Neuron (in vitro differentiated cells): ENCODE results near the gene RASAL3.
A peak's percentile ranks its signal among the peaks of the same experiment; 100 is the strongest.

Source experiments
- H2AFZ ChIP-seq: one replicate; pipeline ENCODE4 v1.6.1; 2013; ENCODE audit warnings: low read depth, mild to moderate bottlenecking, inconsistent platforms, low read length, moderate library complexity
- H3K27me3 ChIP-seq: one replicate; pipeline ENCODE4 v1.6.1; 2013; ENCODE audit warnings: low read length; ENCODE audit not compliant: insufficient read depth
- H3K36me3 ChIP-seq: one replicate; pipeline ENCODE4 v1.6.1; 2013; ENCODE audit warnings: low read length; ENCODE audit not compliant: insufficient read depth
- H3K4me1 ChIP-seq: one replicate; pipeline ENCODE4 v1.6.1; 2013; ENCODE audit warnings: low read length; ENCODE audit not compliant: insufficient read depth
- H3K4me3 ChIP-seq: 2 replicates; pipeline ENCODE4 v1.5.1; 2013; ENCODE audit warnings: mild to moderate bottlenecking, low read length, moderate library complexity
- H3K9me3 ChIP-seq: one replicate; pipeline ENCODE4 v1.6.1; 2013; ENCODE audit warnings: low read length

The RASAL3 gene

GRCh38 chr19:15466851-15467733, 2.7 kb upstream of the RASAL3 start:
- Histone ChIP-seq H3K4me3 (no peak overlapping the region), H3K27me3 (peaks cover 39% of the 10 kb centered on the region), H3K4me1 (no peaks in the 10 kb centered on the region), H2AFZ (no peak overlapping the region), H3K9me3 (no peaks in the 10 kb centered on the region), H3K36me3 (no peaks in the 10 kb centered on the region)

DNA sequence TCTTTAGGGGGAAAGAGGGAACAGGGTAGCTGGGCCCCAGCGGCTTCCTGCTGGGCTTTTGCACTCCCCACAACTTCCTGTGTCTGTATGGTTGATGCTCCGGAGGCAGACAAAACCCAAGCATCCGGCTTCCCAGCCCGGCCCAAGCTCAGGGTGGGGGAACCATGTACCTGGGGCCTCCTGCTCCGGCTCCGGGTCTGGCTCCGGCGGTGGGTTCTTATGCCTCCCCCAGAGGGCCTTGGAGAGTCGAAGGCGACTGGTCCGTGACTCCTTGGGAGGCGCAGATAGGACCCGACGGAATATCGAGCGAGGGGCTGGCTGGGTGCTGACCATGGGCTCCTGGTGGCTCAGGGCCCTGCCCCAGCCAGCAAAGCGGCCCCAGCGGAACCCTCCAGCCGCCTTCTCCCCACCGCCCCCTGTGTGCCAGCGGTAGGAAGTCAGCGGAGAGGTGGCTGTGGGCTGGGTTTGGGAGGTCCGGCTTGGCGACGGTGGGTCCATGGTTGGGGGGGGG, 428 bp downstream of the RASAL3 start:
- no peaks in the 10 kb centered on the region for H3K4me1 ChIP-seq
- no peak overlapping the region for H3K4me3 ChIP-seq
- H2AFZ ChIP-seq: no peak overlapping the region
- no peaks in the 10 kb centered on the region for H3K36me3 ChIP-seq
- H3K9me3 ChIP-seq: no peaks in the 10 kb centered on the region
- H3K27me3 ChIP-seq: peaks cover 49% of the 10 kb centered on the region

DNA sequence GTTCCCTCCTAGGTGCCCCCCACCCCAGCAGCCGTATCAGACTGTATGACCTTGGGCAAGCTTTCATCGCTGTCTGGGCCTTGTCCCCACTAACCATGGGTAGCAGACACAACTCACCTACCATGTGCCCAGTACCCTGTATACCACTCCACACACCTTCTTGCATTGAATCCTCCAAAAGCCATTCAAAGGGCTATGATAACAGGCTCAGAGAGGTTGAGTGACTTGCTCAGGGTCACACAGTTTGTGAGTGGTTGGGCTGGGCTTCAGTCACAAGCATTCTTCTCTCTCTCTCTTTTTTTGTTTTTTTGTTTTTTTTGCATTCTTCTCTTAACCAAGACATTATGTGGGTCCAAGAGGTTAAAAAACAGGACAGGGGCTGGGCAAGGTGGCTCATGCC, 2.6 kb downstream of the RASAL3 start:
- Histone ChIP-seq H2AFZ (no peak overlapping the region), H3K9me3 (no peaks in the 10 kb centered on the region), H3K36me3 (no peaks in the 10 kb centered on the region), H3K4me1 (no peaks in the 10 kb centered on the region), H3K27me3 (peaks cover 54% of the 10 kb centered on the region), H3K4me3 (no peak overlapping the region)

- Histone ChIP-seq H3K4me1 (peaks cover 2% of the 10 kb centered on the region), H2AFZ (no peak overlapping the region), H3K4me3 (no peak overlapping the region), H3K27me3 (peaks cover 77% of the 10 kb centered on the region), H3K36me3 (no peaks in the 10 kb centered on the region), H3K9me3 (no peaks in the 10 kb centered on the region)
Observed at GRCh38 chr19:15457701-15458484, 6.5 kb downstream of the RASAL3 start.

DNA sequence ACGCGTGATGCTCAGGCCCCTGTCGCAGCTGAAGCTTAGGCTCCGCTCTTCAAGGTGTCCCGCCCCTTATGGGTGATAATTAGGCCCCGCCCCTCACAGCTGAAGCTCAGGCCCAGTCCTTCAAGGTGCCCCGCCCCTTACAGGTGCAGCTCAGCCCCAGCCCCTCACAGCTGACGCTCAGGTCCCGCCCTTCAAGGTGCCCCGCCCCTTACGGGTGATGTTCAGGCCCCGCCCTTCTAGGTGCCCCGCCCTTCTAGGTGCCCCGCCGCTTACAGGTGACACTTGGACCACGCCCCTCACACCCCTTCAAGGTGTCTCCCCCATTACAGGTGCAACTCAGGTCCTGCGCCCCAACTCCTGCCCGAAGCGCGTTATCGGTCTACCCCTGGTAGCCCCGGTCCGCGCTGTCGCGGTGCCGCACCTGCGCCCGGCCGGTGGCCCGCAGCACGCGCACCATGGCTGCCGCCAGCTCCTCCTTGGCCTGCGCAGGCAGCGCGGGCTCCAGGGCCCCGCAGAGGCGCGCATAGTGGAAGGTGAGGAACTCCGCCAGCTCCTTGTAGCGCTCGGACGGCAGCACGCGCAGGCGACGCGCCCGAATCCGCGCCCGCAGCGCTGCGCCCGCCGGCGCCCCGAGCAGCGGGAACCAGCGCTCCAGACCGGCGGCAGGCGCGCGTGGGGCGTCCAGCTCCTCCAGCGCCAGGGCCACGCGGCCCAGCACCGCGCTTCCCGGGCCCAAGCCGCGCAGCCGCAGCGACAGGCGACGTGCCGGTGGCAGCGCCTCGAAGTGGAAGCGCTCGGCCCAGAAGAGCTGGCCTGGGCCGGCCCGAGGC, 7.3 kb downstream of the RASAL3 start:
- H2AFZ ChIP-seq: no peak overlapping the region
- peaks cover 5% of the 10 kb centered on the region for H3K4me1 ChIP-seq
- no peak overlapping the region for H3K4me3 ChIP-seq
- H3K27me3 ChIP-seq: peaks cover 80% of the 10 kb centered on the region
- H3K9me3 ChIP-seq: no peaks in the 10 kb centered on the region
- H3K36me3 ChIP-seq: no peaks in the 10 kb centered on the region

DNA sequence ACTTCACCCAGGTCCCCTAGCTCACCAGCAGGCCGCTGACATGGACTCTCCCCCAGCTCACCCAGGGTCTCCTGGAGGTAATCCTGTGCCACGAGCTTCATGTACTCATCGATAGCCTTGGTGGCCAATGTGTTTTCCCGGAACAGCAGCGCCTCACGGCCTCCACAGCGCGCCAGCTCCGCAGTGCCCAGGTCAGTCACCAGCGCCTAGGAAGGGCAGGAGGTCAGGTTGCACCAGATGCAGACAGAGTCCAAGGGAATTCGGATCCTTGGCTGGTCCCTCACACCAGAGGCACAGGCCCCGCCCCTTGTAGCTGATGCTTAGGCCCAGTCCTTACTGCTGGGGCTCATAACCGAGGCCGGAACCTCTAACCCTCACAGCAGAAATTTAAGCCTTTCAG, 7.9 kb downstream of the RASAL3 start:
- H3K36me3 ChIP-seq: no peaks in the 10 kb centered on the region
- H3K4me1 ChIP-seq: peaks cover 5% of the 10 kb centered on the region
- no peak overlapping the region for H2AFZ ChIP-seq
- no peak overlapping the region for H3K4me3 ChIP-seq
- H3K9me3 ChIP-seq: no peaks in the 10 kb centered on the region
- peaks cover 76% of the 10 kb centered on the region for H3K27me3 ChIP-seq

- H3K27me3 ChIP-seq: peaks cover 72% of the 10 kb centered on the region
- no peak overlapping the region for H3K4me3 ChIP-seq
- no peaks in the 10 kb centered on the region for H3K36me3 ChIP-seq
- no peak overlapping the region for H2AFZ ChIP-seq
- peaks cover 5% of the 10 kb centered on the region for H3K4me1 ChIP-seq
- H3K9me3 ChIP-seq: no peaks in the 10 kb centered on the region
Observed at GRCh38 chr19:15455996-15456395, 8.3 kb downstream of the RASAL3 start.

GRCh38 chr19:15453906-15454860, 10.2 kb downstream of the RASAL3 start:
- Histone ChIP-seq H3K9me3 (no peaks in the 10 kb centered on the region), H3K4me3 (no peak overlapping the region), H2AFZ (no peak overlapping the region), H3K36me3 (no peaks in the 10 kb centered on the region), H3K4me1 (peaks cover 5% of the 10 kb centered on the region), H3K27me3 (peaks cover 58% of the 10 kb centered on the region)

DNA sequence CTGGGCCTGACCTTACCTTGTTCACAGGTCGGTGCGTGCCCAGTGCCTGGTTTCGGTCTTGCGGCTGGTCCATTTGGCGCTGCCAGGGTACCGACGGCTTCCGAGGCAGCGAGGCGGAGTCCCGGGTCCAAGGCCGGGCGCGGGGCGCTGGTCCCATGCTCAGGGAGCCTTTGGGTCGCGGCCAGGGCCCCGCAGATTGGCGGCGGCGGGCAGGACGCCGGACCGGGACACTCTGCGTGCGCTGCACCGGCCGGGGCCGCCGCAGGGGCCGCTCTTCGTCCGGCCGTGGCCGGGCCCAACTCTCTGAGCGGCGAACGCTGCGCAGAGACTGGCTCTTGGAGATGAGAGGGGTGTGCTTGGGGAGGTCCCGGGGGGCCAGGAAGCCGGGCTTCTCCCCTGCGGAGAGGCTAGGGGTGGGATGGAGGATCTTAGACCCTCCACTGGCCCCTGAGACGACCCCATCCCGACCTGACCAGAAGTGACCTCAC, 11.2 kb downstream of the RASAL3 start:
- Histone ChIP-seq H3K4me3 (peak overlapping the region; percentile 31), H3K4me1 (peaks cover 14% of the 10 kb centered on the region), H3K27me3 (peaks cover 52% of the 10 kb centered on the region), H3K9me3 (no peaks in the 10 kb centered on the region), H3K36me3 (no peaks in the 10 kb centered on the region), H2AFZ (no peak overlapping the region)

GRCh38 chr19:15452111-15453047, 12.0 kb downstream of the RASAL3 start:
- Histone ChIP-seq H3K4me3 (peak overlapping the region; percentile 31), H3K27me3 (peaks cover 45% of the 10 kb centered on the region)

DNA sequence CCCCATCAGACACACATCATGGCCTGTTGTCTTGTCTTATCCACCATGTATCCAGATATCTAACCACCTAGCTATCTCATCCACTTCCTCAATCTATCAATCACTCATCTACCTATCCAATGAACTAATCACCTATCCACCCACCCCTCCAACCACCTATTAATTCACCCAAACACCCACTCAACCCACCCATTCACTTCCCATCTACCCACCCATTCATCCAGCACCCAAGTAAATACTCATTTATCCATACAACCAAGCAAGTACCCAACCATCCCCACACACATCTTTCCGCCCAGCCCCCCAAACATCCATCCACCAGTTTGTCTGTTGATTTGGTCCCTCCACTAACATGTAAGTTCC, 13.8 kb downstream of the RASAL3 start:
- no peaks in the 10 kb centered on the region for H3K9me3 ChIP-seq
- H3K4me3 ChIP-seq: peak overlapping the region; percentile 37
- H2AFZ ChIP-seq: peak overlapping the region; percentile 6
- H3K4me1 ChIP-seq: peaks cover 14% of the 10 kb centered on the region
- H3K36me3 ChIP-seq: peaks cover 10% of the 10 kb centered on the region
- H3K27me3 ChIP-seq: peaks cover 26% of the 10 kb centered on the region

More at GRCh38 chr19:15452111-15453047, 12.0 kb downstream of the RASAL3 start:
- H3K4me1 ChIP-seq: peaks cover 14% of the 10 kb centered on the region
- H3K9me3 ChIP-seq: no peaks in the 10 kb centered on the region
- H3K36me3 ChIP-seq: peaks cover 5% of the 10 kb centered on the region
- no peak overlapping the region for H2AFZ ChIP-seq
